HCT116 (cell line): ENCODE results near the gene LTA4H. TPM values are rescaled to one million over a fixed set of nuclear protein-coding genes. Genes with fewer than 3 reads are reported as not detected.
"Not testable (repeated sequence)": the region's sequence is repeated elsewhere in the genome, so short reads cannot be mapped to it uniquely, and the experiment has no call there.

ENCODE experiments used
- ATAC-seq: fragments of 200-7000 bp; cut with Tn5 transposase; 2 replicates; pipeline ENCODE4 v1.9.1; 2020; ENCODE audit warnings: mild to moderate bottlenecking, moderate library complexity
- BruUV-seq: library from RNA; stranded (reverse); fragments of 400-500 nt; replicated peaks from 2 replicates; lab custom pipeline; 2021; lab: Mats Ljungman, UMichigan
- CTCF ChIA-PET: fragments of 300-600 bp; sonication (Branson Sonifier 250); formaldehyde crosslinking; loops from one replicate; lab custom pipeline; 2021; ENCODE audit warnings: antibody characterized with exemption; lab: Charles Lee
- POLR2A ChIA-PET: fragments of 300-600, 350-600 bp; sonication (Branson Sonifier 250); formaldehyde crosslinking; loops from one replicate; lab custom pipeline; 2021; ENCODE audit warnings: antibody characterized with exemption; lab: Charles Lee
- RAD21 ChIA-PET, 2 experiments: fragments of 300-600 bp; sonication (Branson Sonifier 250); formaldehyde crosslinking; loops; one replicate each; lab custom pipeline; 2023; ENCODE audit warnings: low total read pairs in 2 of 2; ENCODE audit not compliant: uncharacterized antibody in 2 of 2, unreplicated experiment in 2 of 2, low non-redundant PET in 1 of 2; lab: Charles Lee
- DNase-seq: peaks from one replicate; pipeline ENCODE4 v3.0.0-alpha.2; 2010; ENCODE audit warnings: low read depth, low spot score
- H2AFZ ChIP-seq: fragments of 200-600 bp; shearing (Covaris generic), sonication (generic); 2 replicates; pipeline ENCODE4 v1.6.1; 2017; ENCODE audit warnings: low read depth, mixed run types, mixed read lengths, antibody characterized with exemption, low read length; ENCODE audit not compliant: poor library complexity, severe bottlenecking
- H3K27ac ChIP-seq: 2 replicates; pipeline ENCODE4 v1.5.1; 2012; ENCODE audit warnings: low read depth, low read length
- H3K27me3 ChIP-seq: fragments of 200-600 bp; sonication (generic); 2 replicates; pipeline ENCODE4 v1.6.1; 2016; ENCODE audit warnings: mixed run types, low read length, mixed read lengths; ENCODE audit not compliant: insufficient read depth
- H3K36me3 ChIP-seq, 2 experiments: fragments of 200-500 bp in 1 of 2; fragments of 200-600 bp in 1 of 2; sonication (Bioruptor generic) in 1 of 2; sonication (generic) in 1 of 2; 2 replicates each; pipeline versions ENCODE4 v1.5.1 to v1.6.1; 2014 to 2016; ENCODE audit warnings: low read length in 2 of 2, inconsistent platforms in 1 of 2, mixed read lengths in 1 of 2, mixed run types in 1 of 2; ENCODE audit not compliant: insufficient read depth in 2 of 2, control insufficient read depth in 1 of 2
- H3K4me1 ChIP-seq, 2 experiments: fragments of 200-600 bp in 1 of 2; sonication (generic) in 1 of 2; 2 replicates each; pipeline versions ENCODE4 v1.5.1 to v1.6.1; 2012 to 2017; ENCODE audit warnings: low read length in 2 of 2, inconsistent platforms in 1 of 2, mild to moderate bottlenecking in 1 of 2, mixed read lengths in 1 of 2, mixed run types in 1 of 2, moderate library complexity in 1 of 2; ENCODE audit not compliant: insufficient read depth in 2 of 2, control insufficient read depth in 1 of 2
- H3K4me2 ChIP-seq: fragments of 200-600 bp; sonication (generic); 2 replicates; pipeline ENCODE4 v1.6.1; 2017; ENCODE audit warnings: mixed run types, low read length, mixed read lengths
- H3K4me3 ChIP-seq, 2 experiments: fragments of 200-600 bp in 1 of 2; sonication (generic) in 1 of 2; replicated peaks in 1 of 2; 2 replicates each; pipeline ENCODE4 v1.5.1; 2011 to 2016; ENCODE audit warnings: low read length in 2 of 2, control low read depth in 1 of 2, low read depth in 1 of 2, mild to moderate bottlenecking in 1 of 2, mixed read lengths in 1 of 2, mixed run types in 1 of 2
- H3K79me2 ChIP-seq: fragments of 200-600 bp; sonication (generic); 2 replicates; pipeline ENCODE4 v1.6.1; 2017; ENCODE audit warnings: mild to moderate bottlenecking, mixed run types, low read length, moderate library complexity, mixed read lengths; ENCODE audit not compliant: insufficient read depth
- H3K9ac ChIP-seq: fragments of 200-600 bp; sonication (generic); 2 replicates; pipeline ENCODE4 v1.6.1; 2016; ENCODE audit warnings: low read length, mixed read lengths
- H3K9me2 ChIP-seq: fragments of 200-600 bp; sonication (generic), shearing (Covaris generic); 2 replicates; pipeline ENCODE4 v1.6.1; 2017; ENCODE audit warnings: mixed run types, mild to moderate bottlenecking, moderate library complexity; ENCODE audit not compliant: insufficient read depth
- H3K9me3 ChIP-seq, 2 experiments: fragments of 200-500 bp in 1 of 2; fragments of 200-600 bp in 1 of 2; sonication (Bioruptor generic) in 1 of 2; sonication (generic) in 1 of 2; 2 replicates each; pipeline ENCODE4 v1.6.1; 2014 to 2017; ENCODE audit warnings: low read length in 2 of 2, mixed read lengths in 2 of 2, inconsistent platforms in 1 of 2, low read depth in 1 of 2, mild to moderate bottlenecking in 1 of 2, mixed run types in 1 of 2, moderate library complexity in 1 of 2; ENCODE audit not compliant: control insufficient read depth in 1 of 2, insufficient read depth in 1 of 2
- H4K20me1 ChIP-seq: fragments of 200-600 bp; sonication (generic), shearing (Covaris generic); 2 replicates; pipeline ENCODE4 v1.6.1; 2017; ENCODE audit warnings: mixed run types, mild to moderate bottlenecking, moderate library complexity; ENCODE audit not compliant: insufficient read depth
- CEBPB ChIP-seq: IDR thresholded peaks from 2 replicates; pipeline ENCODE4 v1.6.1; 2012; ENCODE audit warnings: low read depth
- EZH2phosphoT487 ChIP-seq: fragments of 200-600 bp; IDR thresholded peaks from 2 replicates; pipeline ENCODE4 v1.6.1; 2018; ENCODE audit warnings: antibody characterized with exemption, borderline replicate concordance
- JUND ChIP-seq: IDR thresholded peaks from 2 replicates; pipeline ENCODE4 v1.6.1; 2012
- POLR2A ChIP-seq: IDR thresholded peaks from 2 replicates; pipeline ENCODE4 v1.7.0; 2011; ENCODE audit warnings: borderline replicate concordance; ENCODE audit not compliant: insufficient read depth, insufficient read length; ENCODE audit errors: extremely low read depth
- POLR2AphosphoS5 ChIP-seq: IDR thresholded peaks from 2 replicates; pipeline ENCODE4 v1.6.1; 2011; ENCODE audit warnings: mild to moderate bottlenecking, low read depth, low read length, moderate library complexity
- SRF ChIP-seq: IDR thresholded peaks from 2 replicates; pipeline ENCODE4 v1.6.1; 2012; ENCODE audit warnings: low read depth
- ZNF274 ChIP-seq: fragments of 200-500 bp; sonication (Bioruptor generic); IDR thresholded peaks from 2 replicates; pipeline ENCODE4 v1.6.1; 2014; ENCODE audit warnings: mild to moderate bottlenecking, low read depth, low read length, inconsistent platforms
- intact Hi-C: fragments of 100-400 bp; cut with micrococcal nuclease; formaldehyde crosslinking; loops from 2 replicates; pipeline ENCODE4 v1.10.0; 2022
- total RNA-seq: library from RNA; stranded (reverse); gene quantifications from one replicate; pipeline ENCODE4 v1.2.1, GENCODE V29; 2021; ENCODE audit not compliant: unreplicated experiment
- TF ChIP-seq, protein P1 (sequence below): IDR thresholded peaks from 2 replicates; pipeline ENCODE4 v1.6.1; 2012; ENCODE audit warnings: low read depth
- TF ChIP-seq, protein P2 (sequence below): IDR thresholded peaks from 2 replicates; pipeline ENCODE4 v1.6.1; 2012
- TF ChIP-seq, protein P3 (sequence below): IDR thresholded peaks from 2 replicates; pipeline ENCODE4 v1.6.1; 2011; ENCODE audit warnings: mild to moderate bottlenecking, low read length, moderate library complexity; ENCODE audit not compliant: insufficient replicate concordance; ENCODE audit errors: extremely low read depth

The LTA4H gene
- total RNA-seq, 1 experiment from 2014 or later: 163 TPM

DNA sequence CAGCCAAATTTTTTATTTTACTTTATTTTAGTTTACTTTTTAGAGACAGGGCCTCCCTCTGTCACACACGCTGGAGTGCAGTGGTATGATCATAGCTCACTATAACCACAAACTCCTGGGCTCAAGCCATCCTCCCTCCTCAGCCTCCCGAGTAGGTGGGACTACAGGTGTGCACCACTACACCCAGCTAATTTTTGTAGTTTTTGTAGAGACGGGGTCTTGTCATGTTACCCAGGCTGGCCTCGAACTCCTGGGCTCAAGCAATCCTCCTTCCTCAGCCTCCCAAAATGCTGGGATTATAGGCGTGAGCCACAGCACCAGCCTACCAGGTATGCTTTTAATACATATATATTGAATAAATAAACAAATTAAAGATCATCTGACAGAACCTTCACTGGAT lies 32.7 kb upstream of the LTA4H start:
- Histone ChIP-seq H2AFZ (no peak overlapping the region), H3K9me3 (no peaks in the 10 kb centered on the region), H3K79me2 (no peaks in the 10 kb centered on the region), H4K20me1 (no peaks in the 10 kb centered on the region), H3K27me3 (no peaks in the 10 kb centered on the region), H3K4me1 (peaks cover 0 to 12% of the 10 kb centered on the region in 2 experiments; a peak in 2 of 4 replicates)
- intact Hi-C loops: no loop called here
- ChIA-PET RAD21 (interaction anchor here in 1 of 2 experiments (0.5 kb wide), 1 partner anchor 97 kb away, joined by 3 read pairs; no protein-coding TSS in a partner anchor), CTCF (interaction anchor here (1.2 to 1.3 kb wide), 2 partner anchors 10 to 449 kb away, joined by 3 read pairs; no protein-coding TSS in a partner anchor), POLR2A (no interaction called here)
- no peak for TF ChIP-seq POLR2AphosphoS5
- TF ChIP-seq EZH2phosphoT487: no peak
- no peak for TF ChIP-seq POLR2A
- TF ChIP-seq JUND: no peak
- TF ChIP-seq CEBPB: no peak
- TF ChIP-seq SRF: no peak
- TF ChIP-seq ZNF274: no peak
- TF ChIP-seq, protein P1, sequence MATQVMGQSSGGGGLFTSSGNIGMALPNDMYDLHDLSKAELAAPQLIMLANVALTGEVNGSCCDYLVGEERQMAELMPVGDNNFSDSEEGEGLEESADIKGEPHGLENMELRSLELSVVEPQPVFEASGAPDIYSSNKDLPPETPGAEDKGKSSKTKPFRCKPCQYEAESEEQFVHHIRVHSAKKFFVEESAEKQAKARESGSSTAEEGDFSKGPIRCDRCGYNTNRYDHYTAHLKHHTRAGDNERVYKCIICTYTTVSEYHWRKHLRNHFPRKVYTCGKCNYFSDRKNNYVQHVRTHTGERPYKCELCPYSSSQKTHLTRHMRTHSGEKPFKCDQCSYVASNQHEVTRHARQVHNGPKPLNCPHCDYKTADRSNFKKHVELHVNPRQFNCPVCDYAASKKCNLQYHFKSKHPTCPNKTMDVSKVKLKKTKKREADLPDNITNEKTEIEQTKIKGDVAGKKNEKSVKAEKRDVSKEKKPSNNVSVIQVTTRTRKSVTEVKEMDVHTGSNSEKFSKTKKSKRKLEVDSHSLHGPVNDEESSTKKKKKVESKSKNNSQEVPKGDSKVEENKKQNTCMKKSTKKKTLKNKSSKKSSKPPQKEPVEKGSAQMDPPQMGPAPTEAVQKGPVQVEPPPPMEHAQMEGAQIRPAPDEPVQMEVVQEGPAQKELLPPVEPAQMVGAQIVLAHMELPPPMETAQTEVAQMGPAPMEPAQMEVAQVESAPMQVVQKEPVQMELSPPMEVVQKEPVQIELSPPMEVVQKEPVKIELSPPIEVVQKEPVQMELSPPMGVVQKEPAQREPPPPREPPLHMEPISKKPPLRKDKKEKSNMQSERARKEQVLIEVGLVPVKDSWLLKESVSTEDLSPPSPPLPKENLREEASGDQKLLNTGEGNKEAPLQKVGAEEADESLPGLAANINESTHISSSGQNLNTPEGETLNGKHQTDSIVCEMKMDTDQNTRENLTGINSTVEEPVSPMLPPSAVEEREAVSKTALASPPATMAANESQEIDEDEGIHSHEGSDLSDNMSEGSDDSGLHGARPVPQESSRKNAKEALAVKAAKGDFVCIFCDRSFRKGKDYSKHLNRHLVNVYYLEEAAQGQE: no peak
- TF ChIP-seq, protein P2, sequence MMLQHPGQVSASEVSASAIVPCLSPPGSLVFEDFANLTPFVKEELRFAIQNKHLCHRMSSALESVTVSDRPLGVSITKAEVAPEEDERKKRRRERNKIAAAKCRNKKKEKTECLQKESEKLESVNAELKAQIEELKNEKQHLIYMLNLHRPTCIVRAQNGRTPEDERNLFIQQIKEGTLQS: no peak
- TF ChIP-seq, protein P3, sequence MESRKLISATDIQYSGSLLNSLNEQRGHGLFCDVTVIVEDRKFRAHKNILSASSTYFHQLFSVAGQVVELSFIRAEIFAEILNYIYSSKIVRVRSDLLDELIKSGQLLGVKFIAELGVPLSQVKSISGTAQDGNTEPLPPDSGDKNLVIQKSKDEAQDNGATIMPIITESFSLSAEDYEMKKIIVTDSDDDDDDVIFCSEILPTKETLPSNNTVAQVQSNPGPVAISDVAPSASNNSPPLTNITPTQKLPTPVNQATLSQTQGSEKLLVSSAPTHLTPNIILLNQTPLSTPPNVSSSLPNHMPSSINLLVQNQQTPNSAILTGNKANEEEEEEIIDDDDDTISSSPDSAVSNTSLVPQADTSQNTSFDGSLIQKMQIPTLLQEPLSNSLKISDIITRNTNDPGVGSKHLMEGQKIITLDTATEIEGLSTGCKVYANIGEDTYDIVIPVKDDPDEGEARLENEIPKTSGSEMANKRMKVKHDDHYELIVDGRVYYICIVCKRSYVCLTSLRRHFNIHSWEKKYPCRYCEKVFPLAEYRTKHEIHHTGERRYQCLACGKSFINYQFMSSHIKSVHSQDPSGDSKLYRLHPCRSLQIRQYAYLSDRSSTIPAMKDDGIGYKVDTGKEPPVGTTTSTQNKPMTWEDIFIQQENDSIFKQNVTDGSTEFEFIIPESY: no peak
- TF ChIP-seq, all 23 proteins: peak for 0
- Histone ChIP-seq H3K36me3 (no peaks in the 10 kb centered on the region), H3K9ac (no peak overlapping the region), H3K27ac (no peak overlapping the region), H3K4me3 (no peak overlapping the region), H3K9me2 (no peaks in the 10 kb centered on the region), H3K4me2 (no peak overlapping the region)
- DNase-seq (no peak), ATAC-seq (no peak)
- BruUV-seq: no TSS peak

DNA sequence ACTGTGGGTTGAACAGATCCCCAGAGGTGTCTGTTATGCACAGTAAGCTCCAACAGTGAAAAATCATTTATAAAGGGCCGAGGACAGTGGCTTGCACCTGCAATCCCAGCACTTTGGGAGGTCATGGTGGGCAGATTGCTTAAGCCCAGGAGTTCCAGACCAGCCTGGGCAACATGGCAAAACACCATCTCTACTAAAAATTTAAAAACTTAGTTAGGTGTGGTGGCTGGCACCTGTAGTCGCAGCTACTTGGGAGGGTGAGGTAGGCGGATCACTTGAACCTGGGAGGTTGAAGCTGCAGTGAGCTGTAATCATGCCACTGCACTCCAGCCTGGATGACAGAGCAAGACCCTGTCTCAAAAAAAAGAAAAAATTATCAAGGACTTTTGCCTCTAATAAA lies 30.4 kb upstream of the LTA4H start:
- H3K79me2 ChIP-seq, H3K4me2 ChIP-seq, H3K27me3 ChIP-seq, H3K4me1 ChIP-seq, RAD21 ChIA-PET, H3K4me3 ChIP-seq, H4K20me1 ChIP-seq, BruUV-seq, H3K36me3 ChIP-seq, intact Hi-C loops, H3K9me3 ChIP-seq, ATAC-seq, H2AFZ ChIP-seq, H3K27ac ChIP-seq, H3K9ac ChIP-seq, H3K9me2 ChIP-seq, POLR2A ChIA-PET, DNase-seq: not testable (repeated sequence)
- CTCF ChIA-PET: interaction anchor here (3.8 kb wide), 1 partner anchor 149 kb away, joined by 16 read pairs; no protein-coding TSS in a partner anchor
